Upper lobe of right lung (tissue), 1 donor: ENCODE data around the gene ENTREP3. TPM values are rescaled to one million over a fixed set of nuclear protein-coding genes. Genes with fewer than 3 reads are reported as not detected.

ENCODE experiments used
- ATAC-seq: fragments of 200-7000 bp; cut with Tn5 transposase; one replicate; pipeline ENCODE4 v1.9.1; 2020; ENCODE audit warnings: mild to moderate bottlenecking, moderate library complexity
- DNase-seq: peaks from one replicate; pipeline ENCODE4 v3.0.0-alpha.2; 2020
- H3K27ac ChIP-seq: fragments of 200-600 bp; one replicate; pipeline ENCODE4 v1.8.0; 2022
- H3K27me3 ChIP-seq: fragments of 200-600 bp; one replicate; pipeline ENCODE4 v1.8.0; 2022; ENCODE audit warnings: mild to moderate bottlenecking
- H3K36me3 ChIP-seq: fragments of 200-600 bp; one replicate; pipeline ENCODE4 v1.8.0; 2022
- H3K4me1 ChIP-seq: fragments of 200-600 bp; one replicate; pipeline ENCODE4 v1.8.0; 2022
- H3K4me3 ChIP-seq: fragments of 200-600 bp; one replicate; pipeline ENCODE4 v1.8.0; 2022; ENCODE audit warnings: mild to moderate bottlenecking
- H3K9me3 ChIP-seq: fragments of 200-600 bp; one replicate; pipeline ENCODE4 v1.8.0; 2022
- intact Hi-C: fragments of 100-400 bp; cut with DNase I; formaldehyde crosslinking; loops from one replicate; pipeline ENCODE4 v1.11.0; 2022
- total RNA-seq: library from RNA; stranded (reverse); fragmentation: NEBNext Ultra II Directional; extraction: Animal tissue kit (Norgen Biotek cat#: 25700); gene quantifications from one replicate; pipeline ENCODE4 v1.2.1, GENCODE V29; 2021
- TF ChIP-seq, protein P1 (sequence below): fragments of 200-600 bp; IDR thresholded peaks from one replicate; pipeline ENCODE4 v1.8.0; 2022; ENCODE audit warnings: antibody characterized with exemption
- donor health status: DM: no; HTN: yes; CAD: no; lungs with severe emphysema.

The ENTREP3 gene
- total RNA-seq, 1 donor from 2014 or later = 27.8 TPM

DNA sequence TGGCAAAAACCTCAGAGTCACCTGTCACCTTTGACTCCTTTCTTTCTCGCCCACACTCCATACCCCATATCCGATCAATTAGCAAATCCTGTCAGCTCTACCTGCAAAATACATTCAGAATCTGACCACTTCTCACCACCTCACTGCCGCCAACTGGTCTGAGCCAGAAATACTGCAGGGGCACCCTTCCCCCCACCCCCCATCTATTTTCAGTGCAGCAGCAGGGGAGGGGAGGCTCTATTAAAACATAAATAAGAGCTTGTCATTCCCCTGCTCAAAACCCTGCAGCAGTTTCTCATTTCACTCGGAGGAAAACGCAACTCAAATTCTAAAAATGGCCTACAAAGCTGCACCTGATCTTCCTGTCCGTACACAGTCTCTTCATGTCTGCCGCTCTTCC is 42.1 kb upstream of the ENTREP3 start:
- DNase-seq (no peak), ATAC-seq (no peak)
- intact Hi-C loops = no loop called here
- Histone ChIP-seq H3K36me3 (no peaks in the 10 kb centered on the region), H3K9me3 (no peaks in the 10 kb centered on the region), H3K4me1 (no peaks in the 10 kb centered on the region), H3K27me3 (peaks cover 34% of the 10 kb centered on the region), H3K27ac (no peak overlapping the region), H3K4me3 (no peak overlapping the region)
- TF ChIP-seq, protein P1, sequence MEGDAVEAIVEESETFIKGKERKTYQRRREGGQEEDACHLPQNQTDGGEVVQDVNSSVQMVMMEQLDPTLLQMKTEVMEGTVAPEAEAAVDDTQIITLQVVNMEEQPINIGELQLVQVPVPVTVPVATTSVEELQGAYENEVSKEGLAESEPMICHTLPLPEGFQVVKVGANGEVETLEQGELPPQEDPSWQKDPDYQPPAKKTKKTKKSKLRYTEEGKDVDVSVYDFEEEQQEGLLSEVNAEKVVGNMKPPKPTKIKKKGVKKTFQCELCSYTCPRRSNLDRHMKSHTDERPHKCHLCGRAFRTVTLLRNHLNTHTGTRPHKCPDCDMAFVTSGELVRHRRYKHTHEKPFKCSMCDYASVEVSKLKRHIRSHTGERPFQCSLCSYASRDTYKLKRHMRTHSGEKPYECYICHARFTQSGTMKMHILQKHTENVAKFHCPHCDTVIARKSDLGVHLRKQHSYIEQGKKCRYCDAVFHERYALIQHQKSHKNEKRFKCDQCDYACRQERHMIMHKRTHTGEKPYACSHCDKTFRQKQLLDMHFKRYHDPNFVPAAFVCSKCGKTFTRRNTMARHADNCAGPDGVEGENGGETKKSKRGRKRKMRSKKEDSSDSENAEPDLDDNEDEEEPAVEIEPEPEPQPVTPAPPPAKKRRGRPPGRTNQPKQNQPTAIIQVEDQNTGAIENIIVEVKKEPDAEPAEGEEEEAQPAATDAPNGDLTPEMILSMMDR = no peak

DNA sequence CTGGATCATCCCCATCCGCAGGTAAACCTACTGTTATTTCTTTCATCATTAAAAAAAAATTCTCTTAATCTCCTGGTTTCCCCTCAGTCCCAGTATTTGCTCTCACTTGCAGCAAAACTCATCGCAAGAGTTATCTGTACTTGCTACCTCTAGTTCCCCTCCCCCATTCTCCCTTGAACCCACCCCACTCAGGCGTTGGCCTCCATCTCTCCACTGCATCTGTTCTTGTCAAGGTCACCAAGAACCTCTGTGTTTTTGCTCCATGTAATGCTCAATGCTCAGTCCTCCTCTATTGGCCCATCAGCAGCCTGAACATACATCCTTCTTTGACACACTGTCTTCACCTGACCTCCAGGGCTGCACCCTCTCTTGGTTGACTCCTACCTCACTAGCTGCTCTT is 41.4 kb upstream of the ENTREP3 start:
- TF ChIP-seq, protein P1 = no peak
- H3K27me3 ChIP-seq = peaks cover 34% of the 10 kb centered on the region
- no peak overlapping the region for H3K4me3 ChIP-seq
- ATAC-seq (no peak), DNase-seq (no peak)
- no peaks in the 10 kb centered on the region for H3K9me3 ChIP-seq
- H3K4me1 ChIP-seq = no peaks in the 10 kb centered on the region
- no peak overlapping the region for H3K27ac ChIP-seq
- intact Hi-C loops = no loop called here
- H3K36me3 ChIP-seq = no peaks in the 10 kb centered on the region

DNA sequence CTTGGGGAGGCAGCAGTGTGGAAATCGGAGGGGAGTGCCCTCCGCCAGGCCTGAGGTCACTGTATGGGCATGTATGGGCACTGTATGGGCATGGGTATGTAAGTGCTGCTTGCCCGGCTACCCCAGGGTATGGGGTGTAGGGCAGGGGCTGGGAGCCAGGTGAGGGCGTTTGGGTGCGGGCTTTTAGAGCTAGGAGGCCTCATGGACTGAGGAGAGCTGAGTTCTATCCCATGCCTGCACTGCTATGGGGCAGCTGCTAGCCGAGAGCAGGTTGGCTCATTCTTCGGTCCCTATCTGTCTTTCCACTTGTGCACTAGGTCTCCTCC is 40.6 kb upstream of the ENTREP3 start:
- TF ChIP-seq, protein P1 = no peak
- Histone ChIP-seq H3K36me3 (no peaks in the 10 kb centered on the region), H3K27me3 (peaks cover 34% of the 10 kb centered on the region), H3K27ac (no peak overlapping the region), H3K4me1 (no peaks in the 10 kb centered on the region), H3K4me3 (no peak overlapping the region), H3K9me3 (no peaks in the 10 kb centered on the region)
- intact Hi-C loops = no loop called here
- ATAC-seq (no peak), DNase-seq (no peak)

DNA sequence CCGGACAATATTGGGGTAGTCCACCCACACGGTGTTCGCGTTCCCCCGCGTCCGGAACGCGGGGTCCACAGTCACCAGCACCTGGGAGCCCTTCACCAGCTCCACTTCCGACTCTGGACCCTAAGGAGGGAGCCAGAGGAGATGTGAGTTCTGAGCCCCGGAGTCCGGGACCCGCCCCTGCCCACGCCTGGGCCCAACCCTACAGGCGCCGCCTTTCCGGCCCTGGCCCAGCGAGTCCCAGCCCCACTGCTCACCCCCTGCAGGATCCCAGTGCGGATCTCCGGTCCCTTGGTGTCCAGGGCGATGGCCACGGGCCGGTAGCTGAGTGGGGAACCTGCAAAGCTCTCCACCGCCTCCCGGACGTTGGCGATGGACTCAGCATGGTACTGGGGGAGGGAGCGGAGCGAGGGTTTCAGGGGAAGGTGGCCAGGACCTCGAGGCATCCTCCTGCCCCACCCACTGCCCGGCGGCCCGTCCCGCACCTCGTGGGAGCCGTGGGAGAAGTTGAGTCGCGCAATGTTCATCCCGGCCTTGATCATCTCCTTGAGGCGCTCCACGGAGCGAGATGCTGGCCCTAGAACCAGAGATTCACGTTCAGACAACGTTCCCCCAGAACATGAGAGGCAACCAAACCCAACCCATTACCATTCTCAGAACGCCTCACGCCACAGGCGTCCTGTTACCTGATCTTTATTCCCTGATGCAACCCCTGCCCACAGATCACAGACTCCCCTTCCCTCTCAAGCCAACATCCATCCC is 40.1 kb upstream of the ENTREP3 start:
- intact Hi-C loops = no loop called here
- DNase-seq (no peak), ATAC-seq (peak; percentile 48)
- Histone ChIP-seq H3K27me3 (peaks cover 34% of the 10 kb centered on the region), H3K9me3 (no peaks in the 10 kb centered on the region), H3K4me1 (no peaks in the 10 kb centered on the region), H3K4me3 (no peak overlapping the region), H3K36me3 (no peaks in the 10 kb centered on the region), H3K27ac (no peak overlapping the region)
- TF ChIP-seq, protein P1 = no peak

DNA sequence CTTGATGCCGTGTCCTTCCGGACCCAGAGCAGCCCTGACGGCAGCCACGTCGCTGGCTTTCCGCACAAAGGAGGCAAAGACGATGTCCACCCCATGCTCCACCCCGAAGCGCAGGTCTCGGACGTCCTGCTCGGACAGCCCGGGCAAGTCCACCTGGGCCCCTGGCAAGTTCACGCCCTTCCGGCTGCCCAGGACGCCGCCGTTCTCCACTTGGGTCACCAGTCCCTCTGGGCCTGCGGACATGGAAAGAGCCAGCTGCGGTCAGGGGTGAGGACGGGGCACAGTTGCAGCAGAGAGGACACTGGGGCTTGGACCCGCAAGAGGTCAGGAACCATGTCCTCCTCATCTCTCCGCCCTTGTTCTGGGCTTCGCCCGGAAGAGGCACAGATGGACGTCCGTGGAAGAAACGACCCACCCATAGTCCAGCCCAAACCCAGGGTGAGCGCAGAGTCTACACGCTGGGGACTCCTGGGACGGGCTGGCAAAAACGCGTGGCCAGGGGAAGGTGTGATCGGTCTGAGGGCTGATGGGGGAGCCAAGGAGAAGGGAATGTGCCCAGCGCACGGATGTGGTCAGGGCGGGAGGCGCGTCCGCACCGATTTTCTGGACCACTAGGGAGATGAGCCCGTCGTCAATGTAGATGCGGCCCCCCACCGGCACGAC is 39.4 kb upstream of the ENTREP3 start:
- Histone ChIP-seq H3K36me3 (no peaks in the 10 kb centered on the region), H3K9me3 (no peaks in the 10 kb centered on the region), H3K27me3 (peaks cover 34% of the 10 kb centered on the region), H3K4me3 (no peak overlapping the region), H3K4me1 (no peaks in the 10 kb centered on the region), H3K27ac (no peak overlapping the region)
- ATAC-seq = peak; percentile 33
- TF ChIP-seq, protein P1 = no peak
- no peak for DNase-seq
- intact Hi-C loops = no loop called here
